DND-41 (cell line): Measurements from ENCODE around the gene KIAA1958.

ENCODE experiments used
- ATAC-seq: fragments of 200-7000 bp; cut with Tn5 transposase; 3 replicates; pipeline ENCODE4 v1.9.1; 2021; ENCODE audit warnings: low read depth; ENCODE audit not compliant: insufficient read depth
- DNase-seq: peaks from one replicate; pipeline ENCODE4 v3.0.0-alpha.2; 2020
- H2AFZ ChIP-seq: 2 replicates; pipeline ENCODE4 v1.6.0; 2012; ENCODE audit warnings: low read depth, low read length
- H3K27ac ChIP-seq: 2 replicates; pipeline ENCODE4 v1.5.1; 2012; ENCODE audit warnings: low read length, inconsistent platforms
- H3K27me3 ChIP-seq: fragments of 200-600 bp; sonication (generic); 2 replicates; pipeline ENCODE4 v1.6.0; 2012; ENCODE audit warnings: low read length, mild to moderate bottlenecking, inconsistent platforms; ENCODE audit not compliant: insufficient read depth, poor library complexity
- H3K36me3 ChIP-seq: 2 replicates; pipeline ENCODE4 v1.5.1; 2012; ENCODE audit warnings: low read length, inconsistent platforms; ENCODE audit not compliant: insufficient read depth
- H3K4me1 ChIP-seq: 2 replicates; pipeline ENCODE4 v1.5.1; 2012; ENCODE audit warnings: mild to moderate bottlenecking, low read length; ENCODE audit not compliant: insufficient read depth
- H3K4me2 ChIP-seq: 2 replicates; pipeline ENCODE4 v1.6.0; 2012; ENCODE audit warnings: mild to moderate bottlenecking, moderate library complexity, low read length, inconsistent platforms; ENCODE audit not compliant: insufficient read depth
- H3K4me3 ChIP-seq, 2 experiments: fragments of 200-600 bp in 1 of 2; shearing (Covaris generic) in 1 of 2; 2 replicates each; pipeline ENCODE4 v1.5.1; 2012 to 2016; ENCODE audit warnings: inconsistent platforms in 2 of 2, low read length in 2 of 2, mild to moderate bottlenecking in 2 of 2, low read depth in 1 of 2, moderate library complexity in 1 of 2
- H3K79me2 ChIP-seq: 2 replicates; pipeline ENCODE4 v1.6.0; 2012; ENCODE audit warnings: low read length, inconsistent platforms; ENCODE audit not compliant: insufficient read depth
- H3K9ac ChIP-seq: 2 replicates; pipeline ENCODE4 v1.6.0; 2012; ENCODE audit warnings: low read depth, mild to moderate bottlenecking, inconsistent platforms, low read length, moderate library complexity
- H3K9me3 ChIP-seq: 2 replicates; pipeline ENCODE4 v1.5.1; 2012; ENCODE audit warnings: low read length, moderate library complexity, mild to moderate bottlenecking, inconsistent platforms; ENCODE audit not compliant: insufficient read depth, severe bottlenecking
- H4K20me1 ChIP-seq: 2 replicates; pipeline ENCODE4 v1.6.0; 2012; ENCODE audit warnings: low read length; ENCODE audit not compliant: insufficient read depth
- EZH2 ChIP-seq: IDR thresholded peaks from 3 replicates; pipeline ENCODE4 v1.6.1; 2012; ENCODE audit warnings: borderline replicate concordance, low read depth, mild to moderate bottlenecking, moderate library complexity, low read length, inconsistent platforms; ENCODE audit not compliant: severe bottlenecking
- TF ChIP-seq, protein P1 (sequence below): IDR thresholded peaks from 2 replicates; pipeline ENCODE4 v1.5.1; 2012; ENCODE audit warnings: borderline replicate concordance, low read length, moderate library complexity, mild to moderate bottlenecking; ENCODE audit not compliant: poor library complexity, severe bottlenecking; ENCODE audit errors: extremely low read depth

Gene KIAA1958

DNA sequence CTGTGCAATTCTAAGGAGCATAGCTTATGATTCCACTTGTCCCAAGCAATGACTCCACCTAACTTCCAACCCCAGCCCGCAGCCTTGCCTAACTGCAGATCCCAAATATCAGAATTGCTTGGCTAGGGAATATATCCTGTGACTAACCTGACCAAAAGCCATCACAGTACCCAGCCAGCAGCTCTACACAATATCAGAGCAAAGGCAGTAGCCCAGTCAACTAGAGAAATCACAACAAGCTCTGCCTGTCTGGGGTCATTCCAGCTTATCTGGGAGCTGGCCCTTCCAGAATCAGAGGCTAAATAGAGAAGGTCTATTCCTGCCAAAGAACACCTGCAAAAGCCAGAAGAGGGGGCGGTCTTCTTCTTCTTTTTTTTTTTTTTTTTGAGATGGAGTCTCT is 9.3 kb upstream of the KIAA1958 start:
- no peak overlapping the region for H2AFZ ChIP-seq
- H3K4me2 ChIP-seq: no peak overlapping the region
- TF ChIP-seq, protein P1, sequence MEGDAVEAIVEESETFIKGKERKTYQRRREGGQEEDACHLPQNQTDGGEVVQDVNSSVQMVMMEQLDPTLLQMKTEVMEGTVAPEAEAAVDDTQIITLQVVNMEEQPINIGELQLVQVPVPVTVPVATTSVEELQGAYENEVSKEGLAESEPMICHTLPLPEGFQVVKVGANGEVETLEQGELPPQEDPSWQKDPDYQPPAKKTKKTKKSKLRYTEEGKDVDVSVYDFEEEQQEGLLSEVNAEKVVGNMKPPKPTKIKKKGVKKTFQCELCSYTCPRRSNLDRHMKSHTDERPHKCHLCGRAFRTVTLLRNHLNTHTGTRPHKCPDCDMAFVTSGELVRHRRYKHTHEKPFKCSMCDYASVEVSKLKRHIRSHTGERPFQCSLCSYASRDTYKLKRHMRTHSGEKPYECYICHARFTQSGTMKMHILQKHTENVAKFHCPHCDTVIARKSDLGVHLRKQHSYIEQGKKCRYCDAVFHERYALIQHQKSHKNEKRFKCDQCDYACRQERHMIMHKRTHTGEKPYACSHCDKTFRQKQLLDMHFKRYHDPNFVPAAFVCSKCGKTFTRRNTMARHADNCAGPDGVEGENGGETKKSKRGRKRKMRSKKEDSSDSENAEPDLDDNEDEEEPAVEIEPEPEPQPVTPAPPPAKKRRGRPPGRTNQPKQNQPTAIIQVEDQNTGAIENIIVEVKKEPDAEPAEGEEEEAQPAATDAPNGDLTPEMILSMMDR: no peak
- TF ChIP-seq EZH2: no peak
- H3K36me3 ChIP-seq: peaks cover 7% of the 10 kb centered on the region; the same call in 1 of the 2 replicates
- no peak overlapping the region for H3K4me3 ChIP-seq
- H3K27me3 ChIP-seq: no peaks in the 10 kb centered on the region
- ATAC-seq: no peak
- H3K79me2 ChIP-seq: no peaks in the 10 kb centered on the region
- no peaks in the 10 kb centered on the region for H3K4me1 ChIP-seq
- H4K20me1 ChIP-seq: no peaks in the 10 kb centered on the region
- no peak overlapping the region for H3K27ac ChIP-seq
- no peak overlapping the region for H3K9ac ChIP-seq
- peaks cover 4% of the 10 kb centered on the region for H3K9me3 ChIP-seq
- no peak for DNase-seq

DNA sequence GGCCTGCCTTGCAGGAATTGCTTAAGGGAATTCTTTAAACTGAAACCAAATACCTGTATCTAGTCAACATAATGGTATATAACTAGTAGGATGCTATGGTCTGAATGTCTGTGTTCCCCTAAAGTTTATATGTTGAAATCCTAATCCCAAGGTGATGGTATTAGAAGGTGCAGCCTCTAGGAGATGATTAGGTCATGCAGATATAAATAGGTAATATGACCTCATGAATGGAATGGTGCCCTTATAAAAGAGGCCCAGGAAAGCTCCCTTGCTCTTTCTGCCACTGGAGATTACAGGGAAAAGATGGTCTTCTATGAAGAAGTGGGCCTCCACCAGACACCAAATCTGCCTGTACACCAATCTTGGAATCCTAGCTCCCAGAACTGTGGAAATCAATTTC is 7.4 kb upstream of the KIAA1958 start:
- no peak overlapping the region for H3K9ac ChIP-seq
- H3K36me3 ChIP-seq: peaks cover 4% of the 10 kb centered on the region; the same call in 1 of the 2 replicates
- no peak overlapping the region for H2AFZ ChIP-seq
- ATAC-seq (no peak), DNase-seq (no peak)
- H3K79me2 ChIP-seq: no peaks in the 10 kb centered on the region
- no peak overlapping the region for H3K4me3 ChIP-seq
- H3K27me3 ChIP-seq: no peaks in the 10 kb centered on the region
- H4K20me1 ChIP-seq: no peaks in the 10 kb centered on the region
- no peak overlapping the region for H3K27ac ChIP-seq
- H3K9me3 ChIP-seq: peaks cover 4% of the 10 kb centered on the region
- no peak overlapping the region for H3K4me2 ChIP-seq
- H3K4me1 ChIP-seq: no peaks in the 10 kb centered on the region
- TF ChIP-seq, protein P1: no peak
- TF ChIP-seq EZH2: no peak

DNA sequence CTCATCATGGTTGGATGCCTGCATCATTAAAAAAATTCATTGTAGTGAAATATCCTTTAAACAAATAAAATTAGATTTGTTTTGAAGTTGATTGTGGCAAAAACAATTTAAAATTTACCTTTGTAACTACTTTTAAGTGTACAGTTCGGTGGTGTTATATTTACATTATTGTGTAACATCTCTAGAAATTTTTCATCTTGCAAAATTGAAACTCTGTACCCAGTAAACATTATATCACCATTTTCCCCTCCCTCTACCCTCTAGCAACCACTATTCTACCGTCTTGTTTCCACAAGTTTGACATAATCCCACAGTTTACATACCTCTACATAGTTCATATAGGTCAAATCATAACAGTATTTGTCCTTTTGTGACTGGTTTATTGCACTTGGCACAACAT is 2.0 kb upstream of the KIAA1958 start:
- TF ChIP-seq, protein P1: no peak
- no peak for TF ChIP-seq EZH2
- Histone ChIP-seq H3K9me3 (no peaks in the 10 kb centered on the region), H3K27me3 (no peaks in the 10 kb centered on the region), H3K4me3 (no peak overlapping the region), H3K4me2 (no peak overlapping the region), H4K20me1 (peaks cover 4% of the 10 kb centered on the region; the same call in 1 of the 2 replicates), H3K27ac (no peak overlapping the region), H3K4me1 (peaks cover 32% of the 10 kb centered on the region), H3K36me3 (no peaks in the 10 kb centered on the region), H3K79me2 (peaks cover 35% of the 10 kb centered on the region), H2AFZ (no peak overlapping the region), H3K9ac (no peak overlapping the region)
- ATAC-seq: no peak
- DNase-seq: no peak

DNA sequence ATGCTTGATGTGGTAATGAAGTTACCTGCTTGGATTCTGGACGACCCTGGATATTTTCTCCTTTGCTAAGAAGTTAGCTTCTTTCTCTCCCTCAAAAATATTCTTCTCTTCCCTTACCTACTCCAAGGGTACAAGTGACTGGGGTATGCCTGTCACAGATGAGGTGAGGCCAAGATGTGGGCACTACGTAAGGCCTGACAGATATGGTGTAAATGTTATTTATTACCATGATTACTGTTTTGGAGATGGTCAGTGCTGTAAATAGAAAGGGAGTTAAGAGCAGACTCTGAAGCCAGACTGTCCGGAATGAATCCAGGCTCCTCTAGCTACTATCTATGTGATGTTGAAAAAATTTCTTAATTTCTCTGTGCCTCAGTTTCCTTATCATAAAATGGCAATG is 1.1 kb upstream of the KIAA1958 start:
- TF ChIP-seq, protein P1: no peak
- TF ChIP-seq EZH2: no peak
- ATAC-seq: no peak
- Histone ChIP-seq H3K4me2 (peak overlapping the region; percentile 91), H3K36me3 (no peaks in the 10 kb centered on the region), H3K4me1 (peaks cover 35% of the 10 kb centered on the region), H3K9me3 (no peaks in the 10 kb centered on the region), H3K9ac (peak overlapping the region; percentile 73), H3K27me3 (no peaks in the 10 kb centered on the region), H3K4me3 (peak overlapping the region; percentile 30 to 70; a peak in 3 of 4 replicates), H3K79me2 (peaks cover 45% of the 10 kb centered on the region), H3K27ac (no peak overlapping the region), H4K20me1 (peaks cover 4% of the 10 kb centered on the region; the same call in 1 of the 2 replicates), H2AFZ (peak overlapping the region; percentile 99)
- no peak for DNase-seq
